H4 (cell line): ENCODE results near the gene PRKAG2. TPM values are rescaled to one million over a fixed set of nuclear protein-coding genes. Genes with fewer than 3 reads are reported as not detected.
"Not testable (repeated sequence)": the region's sequence is repeated elsewhere in the genome, so short reads cannot be mapped to it uniquely, and the experiment has no call there.

ENCODE experiments used
- DNase-seq: peaks from one replicate; pipeline ENCODE4 v3.0.0-alpha.2; 2015; ENCODE audit warnings: low spot score
- total RNA-seq: library from RNA; depleted of rRNA; stranded (reverse); fragments of >200 nt; shearing (Covaris generic); gene quantifications from 2 replicates; pipeline ENCODE4 v1.2.3, GENCODE V29; 2014

PRKAG2 gene
- total RNA-seq, 1 experiment from 2014 or later: 7.3 TPM

GRCh38 chr7:151835636-151836035 is 41.3 kb downstream of the PRKAG2 start:
- DNase-seq: no peak

GRCh38 chr7:151834271-151835035 is 42.5 kb downstream of the PRKAG2 start:
- no peak for DNase-seq

DNA sequence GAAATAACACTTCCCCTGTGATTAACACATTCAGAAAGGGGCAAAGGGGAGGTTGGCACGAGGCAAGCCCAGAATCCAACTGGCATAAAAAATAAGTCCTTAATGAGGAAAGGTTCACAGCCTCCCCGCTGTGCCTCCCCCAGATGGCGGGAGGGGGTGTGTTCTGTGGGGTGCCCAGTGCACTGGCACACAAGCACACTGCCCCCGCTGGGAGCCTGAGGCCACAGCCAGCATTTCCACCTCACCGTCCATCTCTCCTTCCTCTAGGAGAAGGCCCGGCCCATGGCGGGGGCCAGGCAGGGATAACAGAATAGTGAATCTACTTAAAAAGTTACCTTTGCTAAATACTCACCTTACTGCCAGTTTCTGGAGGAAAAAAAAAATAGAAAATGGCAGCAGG is 43.2 kb downstream of the PRKAG2 start:
- no peak for DNase-seq

DNA sequence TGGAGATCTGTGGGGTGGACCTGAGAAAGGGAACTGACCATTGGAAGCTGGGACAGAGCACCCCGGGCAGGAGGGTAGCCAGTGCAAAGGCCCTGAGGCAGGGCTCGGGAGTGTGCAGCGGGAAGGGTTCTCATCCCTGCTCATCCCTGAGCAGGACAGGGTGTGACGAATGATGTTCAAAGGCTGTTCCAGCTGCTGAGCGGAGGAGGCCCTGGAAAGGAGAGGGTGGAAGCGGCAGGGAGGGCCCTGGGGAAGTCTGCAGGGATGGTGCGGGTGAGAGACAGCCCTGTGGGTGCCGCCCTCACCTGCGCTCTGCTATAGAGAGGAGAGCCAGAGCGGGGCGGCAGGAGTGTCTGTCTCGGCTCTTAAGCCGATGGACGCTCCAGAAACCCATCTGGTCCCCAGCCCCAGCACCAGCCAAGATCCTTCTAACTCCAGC is 43.7 kb downstream of the PRKAG2 start:
- no peak for DNase-seq

GRCh38 chr7:151832656-151833055 is 44.3 kb downstream of the PRKAG2 start:
- no peak for DNase-seq

DNA sequence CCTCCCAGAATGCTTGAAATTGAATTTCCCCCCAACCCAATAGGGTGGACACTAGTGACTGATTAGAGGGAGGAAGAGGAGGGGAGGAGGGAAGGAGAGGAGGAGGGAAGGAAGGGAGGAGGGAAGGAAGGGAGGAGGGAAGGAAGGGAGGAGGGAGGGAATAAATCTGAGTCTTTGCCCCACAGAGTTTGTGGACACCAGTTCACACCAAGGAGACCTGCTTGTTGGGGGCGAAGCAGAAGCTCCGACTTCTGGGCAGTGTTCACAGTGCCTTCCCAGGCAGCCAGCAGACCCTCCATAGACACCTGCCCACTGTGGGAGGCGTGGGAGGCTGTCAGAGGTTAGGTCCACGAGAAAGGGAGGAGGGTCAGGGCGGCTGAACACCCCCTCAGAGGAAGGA is 44.8 kb downstream of the PRKAG2 start:
- no peak for DNase-seq

GRCh38 chr7:151831606-151832005 is 45.3 kb downstream of the PRKAG2 start:
- DNase-seq: no peak

DNA sequence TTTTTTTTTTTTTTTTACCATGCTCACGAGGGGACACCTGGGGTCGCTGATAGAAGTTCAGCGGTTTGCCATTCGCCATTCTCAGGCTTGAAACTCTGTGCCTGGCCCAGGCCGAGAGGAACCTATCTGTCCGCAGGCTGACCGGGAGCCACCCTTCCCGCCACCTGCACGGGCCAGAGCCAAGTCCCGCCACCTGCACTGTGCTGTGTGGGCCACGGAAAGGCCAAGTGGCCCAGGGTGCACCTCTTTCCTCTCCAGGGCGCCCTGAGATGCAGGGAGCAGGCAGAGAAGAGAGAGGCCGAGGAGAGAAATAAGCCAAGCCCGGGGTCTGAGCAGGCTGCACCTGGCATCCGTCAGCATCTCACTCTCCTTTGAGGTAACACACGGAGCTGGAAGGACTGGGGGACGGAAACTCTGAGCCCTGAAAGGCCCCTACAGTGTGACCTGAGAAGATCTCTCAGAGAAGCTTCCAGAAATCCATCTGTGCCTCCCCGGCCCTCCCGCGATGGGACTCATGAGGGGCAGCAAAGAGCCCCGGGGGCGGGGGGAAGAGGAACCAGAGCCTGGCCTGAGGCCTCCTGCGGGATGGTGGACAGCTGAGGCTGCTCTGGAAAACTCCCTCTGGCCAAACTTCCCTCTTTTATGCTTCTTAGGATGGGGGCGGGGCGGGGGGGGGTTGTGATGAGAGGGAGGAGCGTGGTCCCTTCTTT is 46.6 kb downstream of the PRKAG2 start:
- DNase-seq: no peak

DNA sequence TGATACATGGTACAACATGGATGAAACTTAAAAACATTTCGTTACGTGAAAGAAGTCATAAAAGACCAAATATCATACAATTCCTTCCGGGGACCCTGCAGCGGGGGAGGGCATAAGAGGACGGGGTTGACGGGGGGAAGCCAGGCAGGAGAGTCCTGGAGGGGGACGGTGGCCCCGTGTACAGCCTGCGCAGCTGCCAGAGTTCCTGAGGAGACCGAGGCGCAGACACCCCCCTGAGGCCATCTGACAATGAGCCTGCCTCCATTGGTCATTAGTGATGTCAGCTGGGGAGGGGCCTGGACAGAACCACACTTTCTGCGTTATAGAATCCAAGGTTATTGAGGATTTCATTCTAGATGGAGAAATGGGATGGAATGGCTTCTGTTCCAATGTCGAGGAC is 47.2 kb downstream of the PRKAG2 start:
- no peak for DNase-seq

- no peak for DNase-seq
Observed at GRCh38 chr7:151827620-151828019, 49.3 kb downstream of the PRKAG2 start.

DNA sequence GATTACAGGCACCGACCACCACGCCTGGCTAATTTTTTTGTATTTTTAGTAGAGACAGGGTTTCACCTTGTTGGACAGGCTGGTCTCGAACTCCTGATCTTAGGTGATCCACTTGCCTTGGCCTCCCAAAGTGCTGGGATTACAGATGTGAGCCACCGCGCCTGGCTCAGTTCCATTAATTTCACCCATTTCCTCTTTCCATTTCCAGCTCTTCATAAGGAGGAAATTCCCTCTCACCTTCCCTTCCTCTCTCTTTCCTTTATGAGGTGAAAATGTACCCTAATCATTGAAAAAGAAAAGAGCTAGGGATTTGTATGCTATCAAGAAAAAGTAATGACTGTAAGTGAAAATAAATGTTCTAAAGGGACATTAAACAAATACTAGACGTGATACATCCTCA is 50.6 kb downstream of the PRKAG2 start:
- DNase-seq: not testable (repeated sequence)

DNA sequence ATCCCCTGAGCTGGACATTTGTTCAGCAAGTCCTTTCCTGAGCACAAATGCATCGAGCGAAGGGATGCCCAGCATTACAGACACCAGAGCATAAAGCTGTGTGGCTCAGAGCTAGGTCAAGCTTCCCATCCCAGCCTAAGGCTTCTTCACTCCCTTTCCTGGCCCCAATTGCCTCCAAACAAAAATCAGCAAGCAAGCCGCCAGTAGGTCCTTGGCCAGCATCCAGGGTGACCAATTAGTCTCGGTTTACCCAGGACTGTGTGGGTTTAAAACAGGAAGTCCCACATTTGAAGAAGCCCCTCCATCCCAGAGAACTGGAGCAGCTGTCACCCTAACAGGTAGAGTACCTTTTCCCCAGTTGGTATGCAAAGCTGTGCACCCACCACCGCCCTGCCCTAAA is 51.2 kb downstream of the PRKAG2 start:
- no peak for DNase-seq

GRCh38 chr7:151824373-151824933 is 52.5 kb downstream of the PRKAG2 start:
- DNase-seq: no peak

DNA sequence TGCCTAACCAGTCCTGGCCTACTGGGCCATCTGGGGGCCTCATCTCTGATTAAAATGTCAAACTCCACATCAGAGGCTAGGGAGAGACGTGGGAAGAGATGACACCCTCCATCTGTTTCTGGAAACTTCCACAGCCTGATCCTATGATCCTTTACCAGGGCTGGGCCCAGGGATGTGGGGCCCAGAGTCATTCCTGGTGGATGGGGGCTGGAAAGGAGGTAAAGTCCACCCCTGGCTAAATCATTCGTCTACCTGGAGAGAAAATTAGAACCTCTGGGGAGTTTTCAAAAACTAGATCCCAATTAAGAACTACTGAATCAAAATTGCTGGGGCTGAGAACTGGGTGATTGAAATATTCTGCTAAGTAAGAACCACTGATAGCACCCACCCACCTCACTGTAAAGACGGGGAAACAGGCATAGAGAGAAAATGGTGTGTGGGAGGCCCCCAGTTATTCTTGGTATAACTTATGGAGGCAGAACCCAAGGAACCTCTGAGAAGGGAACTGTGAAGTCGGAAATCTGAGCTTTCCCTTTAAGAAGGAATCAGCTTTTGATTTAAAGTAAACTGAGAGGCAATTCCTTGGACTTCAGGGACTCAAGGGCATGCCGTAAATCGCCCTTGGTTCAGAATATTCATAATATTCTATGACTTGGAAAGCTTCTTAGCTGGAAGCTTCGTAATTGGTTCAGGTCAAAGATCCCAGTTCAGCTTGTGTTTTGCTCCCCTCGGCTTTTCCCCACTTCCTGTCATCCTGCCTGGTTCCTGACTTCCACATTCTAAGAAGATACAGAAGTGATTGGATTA is 53.1 kb downstream of the PRKAG2 start:
- DNase-seq: no peak

DNA sequence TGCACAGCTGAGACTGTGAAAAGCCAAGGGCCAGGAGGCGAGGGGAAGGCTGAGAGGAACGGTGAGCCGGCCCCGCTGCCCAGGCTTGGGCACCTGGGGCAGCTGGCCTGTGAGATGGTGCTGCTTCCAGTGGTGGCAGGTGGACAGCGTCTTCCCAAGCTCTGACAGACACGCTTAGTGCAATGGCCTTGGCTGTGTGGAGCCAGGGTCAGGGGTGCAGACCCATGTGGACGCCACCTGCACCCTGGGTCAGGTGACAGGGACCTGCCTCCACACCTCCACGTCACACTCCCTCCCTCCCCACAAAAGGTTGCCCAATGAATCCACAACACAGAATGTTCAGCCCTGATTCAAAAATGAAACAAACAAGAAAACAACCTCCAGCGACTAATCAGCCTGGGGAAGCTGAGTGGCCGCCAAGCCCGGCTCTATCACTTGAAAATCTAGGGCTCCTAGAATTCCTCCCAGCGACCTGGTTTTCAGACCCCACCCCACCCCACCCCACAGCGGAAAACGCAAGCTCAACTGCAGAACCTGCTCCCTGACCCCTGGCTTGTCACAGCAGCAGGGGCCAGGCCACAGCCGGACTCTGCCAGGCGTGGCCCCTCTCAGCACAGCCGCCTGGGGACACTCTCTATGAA is 54.3 kb downstream of the PRKAG2 start:
- no peak for DNase-seq

DNA sequence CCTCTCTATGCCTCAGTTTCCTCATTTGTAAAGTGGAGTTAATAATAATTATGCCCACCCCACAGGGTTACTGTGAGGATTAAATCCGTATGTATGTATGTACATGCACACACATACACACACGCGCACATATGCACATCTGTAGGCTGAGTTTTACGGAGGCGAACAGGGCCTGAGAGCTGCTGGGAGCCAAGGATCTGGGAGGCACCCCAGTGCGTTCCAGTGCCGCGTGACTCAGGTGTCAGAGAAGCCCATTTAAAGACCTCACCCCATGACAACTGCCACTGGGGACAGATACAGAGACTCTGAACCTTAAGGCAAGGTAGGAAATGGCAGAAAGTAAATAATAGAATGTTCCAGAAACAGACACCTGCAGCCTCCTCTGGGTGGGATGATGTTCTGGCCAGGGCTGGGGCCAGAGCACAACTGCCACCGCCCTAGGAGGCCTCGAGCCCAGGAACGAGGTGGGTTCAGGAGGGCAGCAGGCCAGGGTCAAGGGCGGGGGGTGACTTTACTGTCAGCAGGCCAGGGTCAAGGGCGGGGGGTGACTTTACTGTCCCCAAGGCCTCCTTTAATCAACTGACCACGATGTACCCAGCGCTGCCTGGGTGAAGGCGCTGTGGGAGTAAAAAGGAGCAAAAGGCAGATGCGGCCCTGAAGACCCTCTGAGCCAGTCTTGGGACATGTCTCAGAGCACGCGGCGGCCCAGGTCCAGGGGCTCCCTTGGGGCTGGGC is 54.9 kb downstream of the PRKAG2 start:
- DNase-seq: no peak

- no peak for DNase-seq
Observed at GRCh38 chr7:151821226-151821625, 55.7 kb downstream of the PRKAG2 start.

GRCh38 chr7:151820491-151821105 is 56.3 kb downstream of the PRKAG2 start:
- DNase-seq: no peak

GRCh38 chr7:151819866-151820265 is 57.0 kb downstream of the PRKAG2 start:
- no peak for DNase-seq
